Fibroblast of lung (primary cell): ENCODE results near the gene SCTR. TPM values are rescaled to one million over a fixed set of nuclear protein-coding genes. Genes with fewer than 3 reads are reported as not detected.

Experiments
- DNase-seq, 2 donors: peaks; one replicate each; pipeline versions ENCODE4 v3.0.0 to v3.0.0-alpha.2; 2010; ENCODE audit warnings: low read depth in 2 of 2
- H2AFZ ChIP-seq: 2 replicates; pipeline ENCODE4 v1.5.1; 2012; ENCODE audit warnings: low read length, control low read depth, inconsistent platforms
- H3K27ac ChIP-seq: 2 replicates; pipeline ENCODE4 v1.5.1; 2011; ENCODE audit warnings: low read length, control low read depth; ENCODE audit not compliant: insufficient read depth
- H3K27me3 ChIP-seq: 2 replicates; pipeline ENCODE4 v1.5.1; 2011; ENCODE audit warnings: mild to moderate bottlenecking, low read length; ENCODE audit not compliant: control insufficient read depth, insufficient read depth
- H3K36me3 ChIP-seq: 2 replicates; pipeline ENCODE4 v1.5.1; 2011; ENCODE audit warnings: low read length; ENCODE audit not compliant: control insufficient read depth, insufficient read depth
- H3K4me1 ChIP-seq: 2 replicates; pipeline ENCODE4 v1.5.1; 2011; ENCODE audit warnings: low read length; ENCODE audit not compliant: control insufficient read depth, insufficient read depth; ENCODE audit errors: extremely low read depth
- H3K4me2 ChIP-seq: 2 replicates; pipeline ENCODE4 v1.5.1; 2011; ENCODE audit warnings: low read length, control low read depth; ENCODE audit not compliant: insufficient read depth; ENCODE audit errors: extremely low read depth
- H3K4me3 ChIP-seq, 4 experiments: fragments of 200-600 bp in 1 of 4; sonication (generic) in 1 of 4; replicated peaks in 1 of 4; 2 replicates each; pipeline ENCODE4 v1.5.1; 2011 to 2016; ENCODE audit warnings: low read length in 4 of 4, low read depth in 3 of 4, mild to moderate bottlenecking in 3 of 4, control low read depth in 2 of 4, inconsistent platforms in 1 of 4, mixed read lengths in 1 of 4; ENCODE audit not compliant: insufficient read depth in 1 of 4; ENCODE audit errors: control extremely low read depth in 1 of 4
- H3K79me2 ChIP-seq: 2 replicates; pipeline ENCODE4 v1.5.1; 2012; ENCODE audit warnings: mild to moderate bottlenecking, low read length, inconsistent platforms; ENCODE audit not compliant: control insufficient read depth, insufficient read depth
- H3K9ac ChIP-seq: 2 replicates; pipeline ENCODE4 v1.5.1; 2011; ENCODE audit warnings: mild to moderate bottlenecking, low read length, control low read depth; ENCODE audit not compliant: insufficient read depth
- H3K9me3 ChIP-seq: 2 replicates; pipeline ENCODE4 v1.5.1; 2012; ENCODE audit warnings: low read depth, low read length; ENCODE audit not compliant: control insufficient read depth, insufficient read depth
- H4K20me1 ChIP-seq: 2 replicates; pipeline ENCODE4 v1.5.1; 2011; ENCODE audit warnings: low read length; ENCODE audit not compliant: control insufficient read depth, insufficient read depth; ENCODE audit errors: extremely low read depth
- CTCF ChIP-seq, 2 donors: IDR thresholded peaks in 1 of 2; conservative IDR thresholded peaks in 1 of 2; 1 replicate in 1 of 2; 2 replicates in 1 of 2; pipeline ENCODE4 v1.5.1; 2011 to 2012; ENCODE audit warnings: low read length in 2 of 2, control low read depth in 1 of 2, inconsistent platforms in 1 of 2, low read depth in 1 of 2, mild to moderate bottlenecking in 1 of 2
- EZH2 ChIP-seq: IDR thresholded peaks from 2 replicates; pipeline ENCODE4 v1.5.1; 2012; ENCODE audit warnings: low read length, control low read depth, mild to moderate bottlenecking; ENCODE audit errors: missing control alignments
- polyA plus RNA-seq, 2 donors: library from polyadenylated mRNA; depleted of rRNA in 1 of 2; stranded (reverse) in 1 of 2; unstranded in 1 of 2; fragments of >200 nt; gene quantifications; 2 replicates each; pipeline ENCODE4 v1.2.1, GENCODE V29; 2011 to 2012; ENCODE audit warnings: missing spikeins in 1 of 2
- total RNA-seq: library from RNA; depleted of rRNA; stranded (reverse); fragments of >200 nt; gene quantifications from 2 replicates; pipeline ENCODE4 v1.2.1, GENCODE V29; 2014

SCTR gene
- total and polyA plus RNA-seq, 2 donors (not counting 1 experiment from before 2014, with no cell fraction given): not detected

GRCh38 chr2:119449521-119449920 is 74.8 kb downstream of the SCTR start:
- TF ChIP-seq CTCF (conservative IDR thresholded peaks at IDR 0.05 in 1 of 2, IDR thresholded peaks at IDR 0.05 in 1 of 2; ENCODE audit: low read depth in 1 of 2, low read length in 2 of 2): no peak

GRCh38 chr2:119448427-119449141 is 75.7 kb downstream of the SCTR start:
- Histone ChIP-seq H3K79me2 (no peaks in the 10 kb centered on the region), H4K20me1 (no peaks in the 10 kb centered on the region), H2AFZ (no peak overlapping the region), H3K36me3 (no peaks in the 10 kb centered on the region), H3K27ac (no peak overlapping the region), H3K4me3 (no peak overlapping the region), H3K27me3 (peaks cover 7% of the 10 kb centered on the region), H3K4me2 (no peak overlapping the region), H3K9ac (no peak overlapping the region), H3K4me1 (no peaks in the 10 kb centered on the region), H3K9me3 (no peaks in the 10 kb centered on the region)
- no peak for DNase-seq
- TF ChIP-seq CTCF (conservative IDR thresholded peaks at IDR 0.05 in 1 of 2, IDR thresholded peaks at IDR 0.05 in 1 of 2; ENCODE audit: low read depth in 1 of 2, low read length in 2 of 2): no peak
- no peak for TF ChIP-seq EZH2

More at GRCh38 chr2:119449521-119449920, 74.8 kb downstream of the SCTR start:
- Histone ChIP-seq H4K20me1 (no peaks in the 10 kb centered on the region), H3K4me2 (no peak overlapping the region), H3K27me3 (peaks cover 7% of the 10 kb centered on the region), H3K4me1 (no peaks in the 10 kb centered on the region), H3K9ac (no peak overlapping the region), H3K27ac (no peak overlapping the region), H3K79me2 (no peaks in the 10 kb centered on the region), H3K4me3 (no peak overlapping the region), H3K9me3 (no peaks in the 10 kb centered on the region), H3K36me3 (no peaks in the 10 kb centered on the region), H2AFZ (no peak overlapping the region)
- no peak for DNase-seq

GRCh38 chr2:119446037-119446436 is 78.2 kb downstream of the SCTR start:
- H3K79me2 ChIP-seq: no peaks in the 10 kb centered on the region
- H2AFZ ChIP-seq: no peak overlapping the region
- no peak overlapping the region for H3K4me3 ChIP-seq
- no peak overlapping the region for H3K4me2 ChIP-seq
- H3K9me3 ChIP-seq: no peaks in the 10 kb centered on the region
- peaks cover 7% of the 10 kb centered on the region for H3K27me3 ChIP-seq
- H3K27ac ChIP-seq: no peak overlapping the region
- H3K9ac ChIP-seq: no peak overlapping the region
- H4K20me1 ChIP-seq: no peaks in the 10 kb centered on the region
- H3K4me1 ChIP-seq: no peaks in the 10 kb centered on the region
- DNase-seq: no peak
- H3K36me3 ChIP-seq: no peaks in the 10 kb centered on the region
- TF ChIP-seq EZH2 (no peak), CTCF (conservative IDR thresholded peaks at IDR 0.05 in 1 of 2, IDR thresholded peaks at IDR 0.05 in 1 of 2; ENCODE audit: low read depth in 1 of 2, low read length in 2 of 2) (no peak)
